Activated CD8-positive, alpha-beta memory T cell treated with anti-CD3 and anti-CD28 coated beads for 1 hour (primary cell): Measurements from ENCODE around the gene TSR3.

ENCODE experiments used
- DNase-seq, 2 donors: peaks; one replicate each; pipeline ENCODE4 v3.0.0-alpha.2; 2020; ENCODE audit warnings: low read depth in 1 of 2; ENCODE audit errors: extremely low read depth in 1 of 2

The TSR3 gene

GRCh38 chr16:1326391-1326790, 25.3 kb downstream of the TSR3 start:
- DNase-seq: no peak

- no peak for DNase-seq
These were observed 25.9 kb downstream of the TSR3 start for GRCh38 chr16:1325673-1326371.

DNA sequence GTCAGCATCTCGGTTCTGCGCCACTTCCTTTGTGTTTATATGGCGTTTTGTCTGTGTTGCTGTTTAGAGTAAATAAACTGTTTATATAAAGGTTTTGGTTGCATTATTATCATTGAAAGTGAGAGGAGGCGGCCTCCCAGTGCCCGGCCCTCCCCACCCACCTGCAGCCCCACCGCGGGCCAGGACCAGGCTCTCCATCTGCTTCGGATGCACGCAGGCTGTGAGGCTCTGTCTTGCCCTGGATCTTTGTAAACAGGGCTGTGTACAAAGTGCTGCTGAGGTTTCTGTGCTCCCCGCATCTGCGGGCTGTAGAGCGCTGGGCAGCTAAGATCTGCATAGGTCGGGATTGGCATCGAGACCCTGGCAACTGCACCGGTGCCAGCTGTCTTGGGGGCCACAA, 26.4 kb downstream of the TSR3 start:
- no peak for DNase-seq

- no peak for DNase-seq
These were observed 27.3 kb downstream of the TSR3 start for GRCh38 chr16:1324286-1324826.

GRCh38 chr16:1323296-1324239, 28.1 kb downstream of the TSR3 start:
- DNase-seq: no peak

GRCh38 chr16:1322407-1322806, 29.3 kb downstream of the TSR3 start:
- DNase-seq: no peak

DNA sequence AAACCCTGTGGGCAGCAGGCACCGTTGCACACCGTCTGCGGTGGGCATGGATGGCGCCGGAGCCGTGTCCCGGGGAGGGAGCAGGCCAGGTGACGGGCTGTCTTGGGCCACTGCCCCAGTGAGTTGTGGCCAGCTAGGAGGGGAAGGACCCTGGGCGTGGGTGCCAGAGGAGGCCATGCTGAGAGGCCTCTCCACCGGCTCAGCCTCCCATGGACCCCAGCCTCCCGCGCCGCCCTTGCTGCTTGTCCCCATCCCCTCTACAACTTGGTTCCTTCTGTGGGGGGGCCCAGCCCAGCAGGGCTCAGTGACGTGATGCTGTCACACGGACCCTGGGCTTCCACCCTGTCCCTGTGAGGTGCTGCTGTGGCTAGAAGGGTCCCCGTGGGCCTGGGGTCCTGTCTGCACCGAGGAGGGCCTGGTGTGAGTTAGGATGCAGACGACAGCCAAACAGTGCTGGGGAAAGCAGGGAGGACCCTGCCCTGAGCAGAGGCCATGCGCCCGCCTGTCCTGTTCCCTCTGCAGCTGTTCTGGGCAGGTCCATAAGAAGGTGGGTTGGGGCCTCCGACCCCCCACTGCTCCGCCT, 30.9 kb downstream of the TSR3 start:
- DNase-seq: no peak

DNA sequence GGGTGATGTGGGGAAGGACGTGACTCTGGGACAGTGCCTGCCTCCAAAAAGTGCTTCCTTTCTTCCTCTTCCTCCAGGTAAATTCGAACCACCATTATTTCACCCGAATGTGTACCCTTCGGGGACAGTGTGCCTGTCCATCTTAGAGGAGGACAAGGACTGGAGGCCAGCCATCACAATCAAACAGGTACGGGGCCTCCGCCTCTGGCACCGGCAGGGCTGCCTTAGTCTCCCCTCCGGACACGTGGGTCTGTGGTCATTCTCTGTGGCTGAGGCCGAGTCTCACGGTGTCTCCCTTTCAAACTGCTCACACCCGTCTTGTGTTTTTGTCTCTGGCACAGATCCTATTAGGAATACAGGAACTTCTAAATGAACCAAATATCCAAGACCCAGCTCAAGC, 31.6 kb downstream of the TSR3 start:
- no peak for DNase-seq

DNA sequence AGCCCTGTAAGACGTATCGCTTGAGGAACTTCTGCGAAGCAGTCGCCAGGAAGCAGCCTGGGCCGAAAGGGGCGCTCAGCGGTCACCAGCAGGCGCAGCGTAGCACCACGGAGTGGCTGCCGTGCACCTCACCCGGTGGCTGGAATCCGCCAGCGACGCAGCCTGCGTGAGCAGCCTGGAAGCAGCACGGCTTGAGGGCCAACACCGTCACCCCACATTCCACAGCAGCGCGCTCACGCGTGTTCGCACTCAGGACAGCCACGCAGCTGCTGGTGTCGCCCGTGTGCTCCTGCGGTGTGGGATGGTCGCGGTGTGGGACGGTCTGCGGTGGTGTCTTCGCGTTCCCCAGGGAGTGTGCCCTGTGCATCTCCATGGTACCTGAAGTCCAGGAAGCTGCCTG, 32.6 kb downstream of the TSR3 start:
- no peak for DNase-seq

DNA sequence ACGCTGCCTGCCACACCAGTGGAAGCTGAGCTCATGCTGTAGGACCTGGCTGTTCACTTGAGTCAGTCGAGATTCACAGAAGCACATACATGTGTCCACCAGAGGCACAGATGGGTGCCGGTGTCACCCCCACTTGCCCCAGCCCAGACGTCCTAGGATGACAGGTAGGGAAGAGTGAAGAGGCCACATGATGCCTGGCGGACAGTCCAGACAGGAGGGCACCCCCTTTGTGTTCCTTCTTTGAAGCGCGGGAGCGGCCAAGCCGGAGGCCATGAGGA, 33.5 kb downstream of the TSR3 start:
- no peak for DNase-seq

DNA sequence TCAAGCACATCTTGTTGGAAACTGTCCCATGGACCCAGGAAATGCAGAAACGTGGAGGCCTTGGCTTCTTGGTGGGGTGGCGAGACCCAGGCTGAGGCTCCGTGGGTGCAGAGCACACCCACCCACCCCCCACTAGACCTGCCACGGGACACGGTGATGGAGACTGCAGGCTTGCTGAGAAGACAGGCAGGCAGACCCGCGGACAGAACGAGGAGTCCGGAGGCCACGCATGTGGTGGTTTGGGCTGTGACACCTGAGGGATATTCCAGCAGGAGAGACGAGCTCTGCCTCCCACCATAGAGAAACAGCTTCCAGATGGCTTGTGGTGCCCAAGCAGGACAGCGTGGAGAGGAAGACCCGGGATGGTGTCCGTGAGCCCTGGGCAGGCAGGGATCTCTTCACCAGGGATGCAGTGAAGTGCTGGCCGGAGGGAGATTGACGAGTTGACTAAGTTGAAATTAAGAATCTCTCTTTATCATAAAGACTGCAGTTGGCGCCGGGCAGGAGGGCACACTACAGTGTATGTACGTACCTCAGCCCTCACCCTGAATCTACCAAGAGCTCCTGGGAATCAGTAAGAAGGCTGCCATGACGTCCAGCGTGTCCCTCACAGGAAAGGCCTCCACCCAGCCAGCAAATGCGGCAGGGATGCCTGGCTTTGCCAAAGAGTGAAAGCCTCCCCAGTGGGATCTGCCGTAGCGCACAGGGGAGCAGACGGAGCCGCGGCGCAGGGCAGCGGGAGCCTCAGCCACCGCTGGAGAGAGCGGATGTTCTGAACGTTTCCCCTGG, 34.0 kb downstream of the TSR3 start:
- no peak for DNase-seq

DNA sequence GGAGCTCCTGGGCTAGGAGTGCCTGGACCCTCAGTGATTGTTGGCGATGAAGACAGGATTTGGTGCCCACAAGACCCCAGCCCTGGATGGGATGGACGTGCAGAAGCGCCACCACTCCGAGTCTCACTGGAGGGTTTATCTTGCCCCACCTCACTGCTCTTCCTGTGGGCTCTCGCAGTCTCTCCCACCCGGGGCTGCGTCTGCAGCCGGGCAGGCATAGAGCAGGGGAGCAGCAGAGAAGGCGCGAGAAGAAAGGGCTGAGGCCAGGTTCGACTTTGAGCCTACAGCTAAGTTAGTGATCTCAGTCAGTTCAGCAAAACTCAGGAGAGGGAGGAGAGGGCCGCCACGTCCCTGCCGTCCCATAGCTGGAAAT, 35.7 kb downstream of the TSR3 start:
- no peak for DNase-seq

DNA sequence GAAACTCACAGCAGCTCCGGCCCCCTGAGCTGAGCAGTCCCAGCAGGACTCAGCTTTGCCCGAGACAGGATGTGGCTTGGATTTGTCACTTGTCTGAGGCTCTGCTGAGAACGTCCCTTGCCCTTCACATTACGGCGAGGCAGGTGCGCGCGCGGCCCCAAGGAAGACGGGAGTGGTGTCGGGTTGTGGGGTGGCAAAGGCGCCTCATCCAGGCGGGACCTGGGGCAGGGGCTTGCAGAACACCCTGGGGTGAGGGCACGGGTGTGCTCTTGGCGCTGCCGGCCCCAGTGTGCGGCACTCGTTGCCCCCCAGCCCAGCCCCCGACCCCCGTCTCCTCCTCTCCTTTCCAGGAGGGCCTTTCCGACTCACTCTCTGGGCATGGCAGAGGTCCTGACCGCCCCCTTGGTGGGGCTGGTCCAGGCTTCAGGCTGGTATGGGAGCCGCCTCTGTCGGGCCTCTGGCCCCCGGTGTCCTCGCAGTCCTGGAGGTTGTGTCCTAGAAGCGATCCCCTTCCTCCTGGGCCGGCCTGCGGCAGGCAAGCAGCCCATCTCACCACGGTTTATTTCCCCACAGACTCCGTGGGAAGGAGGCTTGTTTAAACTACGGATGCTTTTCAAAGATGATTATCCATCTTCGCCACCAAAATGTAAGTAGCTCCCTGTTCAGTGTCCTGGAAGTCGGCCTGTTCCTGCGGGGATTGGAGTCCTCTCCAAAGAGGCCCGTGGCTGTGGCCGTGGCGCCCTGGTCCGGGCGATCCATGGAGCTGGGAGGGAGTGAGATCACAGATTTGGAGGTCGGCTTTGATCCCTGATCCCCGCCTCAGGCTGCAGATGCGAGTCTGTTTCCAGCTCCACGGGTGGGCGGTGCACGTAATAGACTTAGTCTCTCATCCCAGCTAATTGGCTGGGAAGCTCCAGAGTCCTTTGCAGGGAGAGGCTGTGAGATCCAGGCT, 36.3 kb downstream of the TSR3 start:
- no peak for DNase-seq

GRCh38 chr16:1314399-1315068, 37.1 kb downstream of the TSR3 start:
- no peak for DNase-seq

DNA sequence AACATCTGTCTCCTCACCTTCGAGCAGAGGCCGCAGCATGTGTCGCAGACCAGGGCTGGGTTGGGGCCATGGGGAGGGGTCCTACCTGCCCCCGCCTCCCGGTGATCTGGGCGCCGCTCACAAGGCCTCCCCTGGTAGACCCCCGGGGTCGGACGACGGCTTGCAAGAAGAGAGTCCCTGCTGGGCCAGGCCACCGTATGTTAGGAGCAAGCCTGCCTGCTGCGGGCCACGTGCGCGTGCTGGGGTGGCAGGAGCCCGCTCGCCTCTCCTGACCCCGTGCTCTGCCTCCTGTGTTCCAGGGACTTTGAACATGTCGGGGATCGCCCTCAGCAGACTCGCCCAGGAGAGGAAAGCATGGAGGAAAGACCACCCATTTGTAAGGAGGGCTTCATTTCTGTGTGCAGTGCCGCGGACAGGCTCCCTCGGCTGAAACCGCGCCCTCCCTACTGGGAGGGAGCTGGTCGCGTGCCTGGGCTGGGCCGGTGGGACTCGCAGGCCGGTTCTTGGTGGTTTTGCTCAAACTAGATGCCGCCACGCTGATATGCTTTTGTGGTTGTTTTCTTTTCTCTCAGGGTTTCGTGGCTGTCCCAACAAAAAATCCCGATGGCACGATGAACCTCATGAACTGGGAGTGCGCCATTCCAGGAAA, 37.8 kb downstream of the TSR3 start:
- DNase-seq: no peak

DNA sequence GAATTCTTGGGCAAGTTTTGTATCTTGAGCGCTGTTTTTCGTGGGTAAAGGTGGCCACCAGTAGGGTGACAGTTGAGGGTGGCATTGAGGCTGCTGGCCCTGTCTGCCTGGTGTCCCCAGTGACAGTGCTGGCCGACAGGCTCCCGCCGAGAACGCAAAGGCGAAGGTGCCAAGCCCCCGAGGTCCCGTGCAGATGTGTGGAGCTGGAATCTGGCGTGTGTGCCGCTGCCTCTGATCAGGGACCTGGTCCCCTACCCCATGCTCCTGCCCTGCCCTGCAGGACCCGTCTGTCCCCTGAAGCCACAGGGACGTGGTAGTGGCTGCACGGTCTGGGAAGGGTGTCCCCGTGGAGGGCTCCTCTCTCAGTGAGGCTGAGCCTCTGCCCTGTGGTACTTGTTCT, 38.8 kb downstream of the TSR3 start:
- no peak for DNase-seq

GRCh38 chr16:1312467-1312816, 39.2 kb downstream of the TSR3 start:
- DNase-seq: no peak

DNA sequence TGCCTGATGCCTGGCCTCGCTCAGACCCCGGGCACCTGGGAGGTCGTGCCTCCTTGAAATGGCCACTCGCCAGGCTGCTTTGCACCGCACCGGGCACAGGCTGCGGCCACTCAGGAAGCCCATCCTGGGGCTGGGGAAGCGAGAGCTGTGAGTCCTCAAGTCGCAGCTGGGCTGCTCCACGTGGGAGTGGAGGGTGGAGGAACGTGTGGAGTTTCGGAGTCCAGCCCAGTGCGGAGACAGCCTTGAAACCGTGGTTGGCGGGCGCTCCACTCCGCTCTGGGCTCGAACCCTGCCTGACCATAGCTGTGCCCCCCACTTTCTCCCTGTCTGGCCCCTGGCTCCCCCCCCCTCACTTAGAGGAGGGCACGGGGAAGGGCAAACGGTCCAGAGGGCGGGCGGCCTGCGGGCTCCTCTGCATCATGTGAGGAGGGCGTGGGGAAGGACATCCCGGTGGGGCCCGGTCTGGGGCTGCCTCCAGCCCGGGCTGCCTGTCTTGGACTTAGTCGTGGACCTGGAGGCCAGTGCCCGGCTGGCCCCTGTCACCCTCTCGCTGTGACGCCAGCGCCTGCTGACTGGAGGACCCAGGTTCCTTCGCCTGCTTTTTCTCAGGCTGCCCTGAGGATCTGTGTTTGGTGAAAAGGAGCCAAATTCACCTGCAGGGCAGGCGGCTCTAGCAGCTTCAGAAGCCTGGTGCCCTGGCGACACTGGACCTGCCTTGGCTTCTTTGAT, 39.8 kb downstream of the TSR3 start:
- no peak for DNase-seq
